IMR-90 (cell line): Measurements from ENCODE around the gene B4GALT1. TPM values are rescaled to one million over a fixed set of nuclear protein-coding genes. Genes with fewer than 3 reads are reported as not detected.

Experiments
- ATAC-seq: fragments of 200-7000 bp; cut with Tn5 transposase; 2 replicates; pipeline ENCODE4 v1.9.1; 2020; ENCODE audit warnings: low read depth, mild to moderate bottlenecking, moderate library complexity
- BruUV-seq: library from RNA; stranded (reverse); fragments of 400-500 nt; replicated peaks from 2 replicates; lab custom pipeline; 2021; lab: Mats Ljungman, UMichigan
- CTCF ChIA-PET: fragments of 300-600 bp; formaldehyde crosslinking; extraction: SDS; loops from one replicate; lab custom pipeline; 2021; ENCODE audit warnings: antibody characterized with exemption; lab: Yijun Ruan, JAX
- POLR2A ChIA-PET: fragments of 300-600 bp; sonication (Branson Sonifier 250); formaldehyde crosslinking; loops from one replicate; lab custom pipeline; 2022; ENCODE audit warnings: antibody characterized with exemption; ENCODE audit not compliant: unreplicated experiment; lab: Charles Lee
- DNase-seq: peaks from one replicate; pipeline ENCODE4 v3.0.0; 2013
- H2AFZ ChIP-seq: replicated peaks from 2 replicates; pipeline ENCODE3; 2013; ENCODE audit warnings: low read length, mild to moderate bottlenecking; ENCODE audit not compliant: poor library complexity
- H2AK5ac ChIP-seq: 2 replicates; pipeline ENCODE4 v1.6.1; 2013; ENCODE audit warnings: low read depth, low read length, inconsistent platforms
- H2AK9ac ChIP-seq: replicated peaks from 2 replicates; pipeline ENCODE3; 2013; ENCODE audit warnings: mild to moderate bottlenecking, low read depth, low read length, moderate library complexity; ENCODE audit not compliant: poor library complexity
- H2BK120ac ChIP-seq: 2 replicates; pipeline ENCODE4 v1.6.1; 2013; ENCODE audit warnings: low read depth, low read length, inconsistent platforms
- H2BK15ac ChIP-seq: 3 replicates; pipeline ENCODE4 v1.6.1; 2013; ENCODE audit warnings: low read depth, low read length, inconsistent platforms
- H2BK20ac ChIP-seq: 2 replicates; pipeline ENCODE4 v1.6.1; 2013; ENCODE audit warnings: low read depth, mild to moderate bottlenecking, inconsistent platforms, low read length, moderate library complexity
- H2BK5ac ChIP-seq: 2 replicates; pipeline ENCODE4 v1.6.1; 2013; ENCODE audit warnings: mild to moderate bottlenecking, low read depth, low read length, inconsistent platforms; ENCODE audit not compliant: poor library complexity, severe bottlenecking
- H3K14ac ChIP-seq: replicated peaks from 2 replicates; pipeline ENCODE4 v1.6.1; 2013; ENCODE audit warnings: low read depth, low read length, inconsistent platforms
- H3K18ac ChIP-seq: 2 replicates; pipeline ENCODE4 v1.6.1; 2013; ENCODE audit warnings: low read depth, low read length, control low read depth
- H3K23ac ChIP-seq: 2 replicates; pipeline ENCODE4 v1.6.1; 2013; ENCODE audit warnings: low read depth, low read length, inconsistent platforms
- H3K27ac ChIP-seq: 2 replicates; pipeline ENCODE4 v1.5.1; 2013; ENCODE audit warnings: mild to moderate bottlenecking, control low read depth, low read length; ENCODE audit not compliant: insufficient read depth
- H3K27me3 ChIP-seq: 2 replicates; pipeline ENCODE4 v1.6.1; 2013; ENCODE audit warnings: low read length; ENCODE audit not compliant: control insufficient read depth, insufficient read depth
- H3K36me3 ChIP-seq: 2 replicates; pipeline ENCODE4 v1.6.1; 2013; ENCODE audit warnings: low read length, mixed read lengths; ENCODE audit not compliant: control insufficient read depth, insufficient read depth
- H3K4ac ChIP-seq: 2 replicates; pipeline ENCODE4 v1.6.1; 2013; ENCODE audit warnings: low read depth, low read length, inconsistent platforms
- H3K4me1 ChIP-seq: 2 replicates; pipeline ENCODE4 v1.6.1; 2013; ENCODE audit warnings: low read length, mixed read lengths; ENCODE audit not compliant: control insufficient read depth, insufficient read depth
- H3K4me2 ChIP-seq: 2 replicates; pipeline ENCODE4 v1.6.1; 2013; ENCODE audit warnings: low read depth, mild to moderate bottlenecking, control low read depth, low read length, moderate library complexity
- H3K4me3 ChIP-seq: 2 replicates; pipeline ENCODE4 v1.5.1; 2013; ENCODE audit warnings: low read depth, mild to moderate bottlenecking, control low read depth, low read length, moderate library complexity; ENCODE audit not compliant: insufficient read depth
- H3K56ac ChIP-seq: 2 replicates; pipeline ENCODE4 v1.6.1; 2013; ENCODE audit warnings: low read length, inconsistent platforms; ENCODE audit not compliant: insufficient read depth; ENCODE audit errors: extremely low read depth
- H3K79me1 ChIP-seq, 2 experiments: 2 replicates each; pipeline ENCODE4 v1.6.1; 2013; ENCODE audit warnings: low read length in 2 of 2, inconsistent platforms in 1 of 2, low read depth in 1 of 2
- H3K9ac ChIP-seq: 2 replicates; pipeline ENCODE4 v1.6.1; 2013; ENCODE audit warnings: low read depth, low read length, control low read depth
- H3K9me1 ChIP-seq: 2 replicates; pipeline ENCODE4 v1.6.1; 2013; ENCODE audit warnings: low read length, inconsistent platforms; ENCODE audit not compliant: insufficient read depth
- H3K9me3 ChIP-seq: 2 replicates; pipeline ENCODE4 v1.6.1; 2013; ENCODE audit warnings: low read length; ENCODE audit not compliant: control insufficient read depth, insufficient read depth
- H4K20me1 ChIP-seq: 2 replicates; pipeline ENCODE4 v1.6.1; 2013; ENCODE audit warnings: low read length, inconsistent platforms; ENCODE audit not compliant: insufficient read depth
- H4K5ac ChIP-seq: 2 replicates; pipeline ENCODE4 v1.6.1; 2013; ENCODE audit warnings: mild to moderate bottlenecking, low read depth, low read length, control low read depth
- H4K8ac ChIP-seq, 2 experiments: 2 replicates each; pipeline ENCODE4 v1.6.1; 2013; ENCODE audit warnings: low read depth in 2 of 2, low read length in 2 of 2, control low read depth in 1 of 2, inconsistent platforms in 1 of 2
- H4K91ac ChIP-seq: 2 replicates; pipeline ENCODE4 v1.6.1; 2013; ENCODE audit warnings: low read depth, low read length, inconsistent platforms; ENCODE audit not compliant: insufficient read depth
- BHLHE40 ChIP-seq: fragments of 150-350 bp; IDR thresholded peaks from 2 replicates; pipeline ENCODE4 v1.6.1; 2016; ENCODE audit warnings: mild to moderate bottlenecking, low read depth, low read length
- CEBPB ChIP-seq: IDR thresholded peaks from 2 replicates; pipeline ENCODE4 v1.6.1; 2012; ENCODE audit warnings: low read depth, low read length, improper control_type of control experiment
- MAFK ChIP-seq: IDR thresholded peaks from 2 replicates; pipeline ENCODE4 v1.6.1; 2012; ENCODE audit warnings: low read depth, low read length, improper control_type of control experiment
- MAZ ChIP-seq: IDR thresholded peaks from 2 replicates; pipeline ENCODE4 v1.6.1; 2012; ENCODE audit warnings: low read depth, mild to moderate bottlenecking, low read length, improper control_type of control experiment, moderate library complexity, borderline replicate concordance
- MXI1 ChIP-seq: IDR thresholded peaks from 2 replicates; pipeline ENCODE4 v1.6.1; 2012; ENCODE audit warnings: low read depth, mild to moderate bottlenecking, low read length, moderate library complexity, borderline replicate concordance
- RAD21 ChIP-seq: IDR thresholded peaks from 2 replicates; pipeline ENCODE4 v1.6.1; 2012; ENCODE audit warnings: low read length, improper control_type of control experiment
- WGBS, 2 experiments: methylation state at CpG; one replicate each; pipeline versions ENCODE4 v1.1.5 to v1.1.7; 2013; ENCODE audit warnings: missing lambda C conversion rate in 2 of 2; ENCODE audit not compliant: insufficient read length in 1 of 2; ENCODE audit errors: extremely low coverage in 2 of 2; 5-methylcytosine and 5-hydroxymethylcytosine counted together
- dilution Hi-C: fragments of 300-500 bp; cut with HindIII; formaldehyde crosslinking; loops from one replicate; pipeline ENCODE4 v1.14.3; 2018; ENCODE audit warnings: low sequenced_read_pairs; ENCODE audit not compliant: unreplicated experiment
- in situ Hi-C: fragments of 300-500 bp; cut with MboI; formaldehyde crosslinking; loops from 3 replicates; pipeline ENCODE4 v1.14.3; 2019; ENCODE audit warnings: low sequenced_read_pairs, inconsistent platforms, mixed read lengths
- intact Hi-C: fragments of 100-400 bp; cut with micrococcal nuclease; formaldehyde crosslinking; loops from 2 replicates; pipeline ENCODE4 v1.10.0; 2022
- polyA plus RNA-seq, 3 experiments: library from polyadenylated mRNA; depleted of rRNA; stranded (reverse); fragments of >200 nt; gene quantifications; 2 replicates each; pipeline ENCODE4 v1.2.3, GENCODE V29; 2012; ENCODE audit warnings: low replicate concordance in 1 of 3
- total RNA-seq: library from RNA; depleted of rRNA; stranded (reverse); fragments of >200 nt; gene quantifications from 2 replicates; pipeline ENCODE4 v1.2.3, GENCODE V29; 2012
- TF ChIP-seq, protein P1 (sequence below): conservative IDR thresholded peaks from 2 replicates; pipeline ENCODE4 v1.5.1; 2012; ENCODE audit warnings: mild to moderate bottlenecking, low read depth, low read length, improper control_type of control experiment
- TF ChIP-seq, protein P2 (sequence below): fragments of 150-350 bp; IDR thresholded peaks from 2 replicates; pipeline ENCODE4 v1.6.1; 2017; ENCODE audit warnings: mild to moderate bottlenecking, antibody characterized with exemption, low read length, low read depth

Gene B4GALT1
- total and polyA plus RNA-seq, 2 of the 4 experiments (the other 2 are of a cell fraction) = 8.8 to 37.8 TPM

DNA sequence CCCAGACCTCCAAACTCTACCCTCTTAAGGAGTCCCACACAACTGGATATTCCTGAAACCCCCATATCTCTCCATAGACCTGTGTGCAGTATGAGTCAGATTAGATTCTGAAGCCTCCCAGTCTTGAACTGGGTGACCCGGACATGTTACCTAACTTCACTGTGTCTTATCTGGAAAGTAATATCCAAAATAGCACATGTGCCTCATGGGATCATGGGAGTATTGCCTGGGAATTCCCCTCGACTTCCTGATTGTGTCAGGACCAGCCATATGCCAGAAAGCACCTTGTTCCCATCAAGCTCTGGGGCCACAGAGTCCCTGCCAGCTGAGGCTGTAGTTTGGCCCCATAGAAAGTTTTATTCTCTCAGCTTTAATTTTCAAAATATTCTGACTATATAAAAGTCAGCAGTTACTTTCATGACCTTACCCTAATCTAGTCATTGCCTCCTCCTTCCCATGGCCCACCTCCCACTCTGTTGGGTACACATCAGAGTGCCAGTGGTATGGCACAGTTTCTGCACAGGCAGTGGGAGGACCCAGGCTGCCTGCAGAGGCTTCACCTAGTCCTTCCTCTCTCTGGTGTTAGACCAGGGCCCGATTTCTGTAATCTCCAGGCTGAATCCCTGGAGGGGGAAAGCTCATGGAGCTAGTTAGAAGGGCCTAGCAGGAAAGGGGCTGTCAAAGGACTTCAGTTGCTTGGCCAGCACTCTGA is 19.5 kb upstream of the B4GALT1 start:
- H3K36me3 ChIP-seq = no peaks in the 10 kb centered on the region
- peak overlapping the region; percentile 14; the same call in 1 of the 2 replicates for H4K5ac ChIP-seq
- BruUV-seq = no TSS peak
- DNase-seq (peak; percentile 67), ATAC-seq (no peak)
- no peak overlapping the region for H3K9ac ChIP-seq
- H4K91ac ChIP-seq = peak overlapping the region; percentile 75; the same call in 1 of the 2 replicates
- no peak overlapping the region for H3K4me3 ChIP-seq
- 0 out of 2 replicates have a peak, but pooled peaks cover 3% of the 10 kb centered on the region for H3K9me1 ChIP-seq
- peak overlapping the region; percentile 15; the same call in 1 of the 2 replicates for H3K18ac ChIP-seq
- peak overlapping the region; percentile 54 for H2AFZ ChIP-seq
- peak overlapping the region; percentile 56; the same call in 1 of the 2 replicates for H3K14ac ChIP-seq
- TF ChIP-seq RAD21 (no peak), CEBPB (peak; percentile 24; the same call in 1 of the 2 replicates), MAFK (no peak), MAZ (no peak), BHLHE40 (no peak), MXI1 (no peak)
- TF ChIP-seq, protein P1, sequence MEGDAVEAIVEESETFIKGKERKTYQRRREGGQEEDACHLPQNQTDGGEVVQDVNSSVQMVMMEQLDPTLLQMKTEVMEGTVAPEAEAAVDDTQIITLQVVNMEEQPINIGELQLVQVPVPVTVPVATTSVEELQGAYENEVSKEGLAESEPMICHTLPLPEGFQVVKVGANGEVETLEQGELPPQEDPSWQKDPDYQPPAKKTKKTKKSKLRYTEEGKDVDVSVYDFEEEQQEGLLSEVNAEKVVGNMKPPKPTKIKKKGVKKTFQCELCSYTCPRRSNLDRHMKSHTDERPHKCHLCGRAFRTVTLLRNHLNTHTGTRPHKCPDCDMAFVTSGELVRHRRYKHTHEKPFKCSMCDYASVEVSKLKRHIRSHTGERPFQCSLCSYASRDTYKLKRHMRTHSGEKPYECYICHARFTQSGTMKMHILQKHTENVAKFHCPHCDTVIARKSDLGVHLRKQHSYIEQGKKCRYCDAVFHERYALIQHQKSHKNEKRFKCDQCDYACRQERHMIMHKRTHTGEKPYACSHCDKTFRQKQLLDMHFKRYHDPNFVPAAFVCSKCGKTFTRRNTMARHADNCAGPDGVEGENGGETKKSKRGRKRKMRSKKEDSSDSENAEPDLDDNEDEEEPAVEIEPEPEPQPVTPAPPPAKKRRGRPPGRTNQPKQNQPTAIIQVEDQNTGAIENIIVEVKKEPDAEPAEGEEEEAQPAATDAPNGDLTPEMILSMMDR = no peak
- TF ChIP-seq, protein P2, sequence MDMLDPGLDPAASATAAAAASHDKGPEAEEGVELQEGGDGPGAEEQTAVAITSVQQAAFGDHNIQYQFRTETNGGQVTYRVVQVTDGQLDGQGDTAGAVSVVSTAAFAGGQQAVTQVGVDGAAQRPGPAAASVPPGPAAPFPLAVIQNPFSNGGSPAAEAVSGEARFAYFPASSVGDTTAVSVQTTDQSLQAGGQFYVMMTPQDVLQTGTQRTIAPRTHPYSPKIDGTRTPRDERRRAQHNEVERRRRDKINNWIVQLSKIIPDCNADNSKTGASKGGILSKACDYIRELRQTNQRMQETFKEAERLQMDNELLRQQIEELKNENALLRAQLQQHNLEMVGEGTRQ = no peak
- peak overlapping the region; percentile 62; the same call in 2 of the 3 replicates for H2BK15ac ChIP-seq
- dilution Hi-C loops = no loop called here
- no peak overlapping the region; the same call in 1 of the 2 replicates for H2BK20ac ChIP-seq
- H3K79me1 ChIP-seq = no peaks in the 10 kb centered on the region
- CTCF ChIA-PET = no interaction called here
- H2AK5ac ChIP-seq = peak overlapping the region; percentile 53; the same call in 1 of the 2 replicates
- H3K4me1 ChIP-seq = peaks cover 19% of the 10 kb centered on the region
- H2AK9ac ChIP-seq = no peak overlapping the region
- peak overlapping the region; percentile 12; the same call in 1 of the 2 replicates for H3K23ac ChIP-seq
- no peak overlapping the region for H3K27ac ChIP-seq
- H3K4ac ChIP-seq = peak overlapping the region; percentile 46
- in situ Hi-C loops = no loop called here
- H3K9me3 ChIP-seq = no peaks in the 10 kb centered on the region
- 0% methylated on average over 1 of the region's 3 CpGs; no CpG with 5 or more reads in 1 of the 2 experiments for WGBS, 2 experiments
- POLR2A ChIA-PET = no interaction called here
- no peaks in the 10 kb centered on the region for H3K27me3 ChIP-seq
- peak overlapping the region; percentile 7 to 68; a peak in 2 of 4 replicates for H4K8ac ChIP-seq
- intact Hi-C loops = loop anchor here (5.0 kb wide), 1 partner anchor 36 kb away; no protein-coding TSS in a partner anchor
- no peaks in the 10 kb centered on the region for H4K20me1 ChIP-seq
- no peak overlapping the region for H3K56ac ChIP-seq
- no peak overlapping the region for H3K4me2 ChIP-seq
- H2BK120ac ChIP-seq = peak overlapping the region; percentile 40; the same call in 1 of the 2 replicates
- peak overlapping the region; percentile 8 for H2BK5ac ChIP-seq
